Endothelial cell of umbilical vein (primary cell): Measurements from ENCODE around the gene GPALPP1. TPM values are rescaled to one million over a fixed set of nuclear protein-coding genes. Genes with fewer than 3 reads are reported as not detected.

Source experiments
- BruUV-seq: library from RNA; stranded (reverse); fragments of 400-500 nt; replicated peaks from 2 replicates; lab custom pipeline; 2021; lab: Mats Ljungman, UMichigan
- CTCF ChIA-PET: fragments of 300-600, 350-600 bp; sonication (Branson Sonifier 250); formaldehyde crosslinking; loops from one replicate; lab custom pipeline; 2021; ENCODE audit warnings: antibody characterized with exemption, inconsistent platforms; lab: Charles Lee
- POLR2A ChIA-PET: fragments of 300-600, 350-600 bp; sonication (Branson Sonifier 250); formaldehyde crosslinking; loops from one replicate; lab custom pipeline; 2021; ENCODE audit warnings: antibody characterized with exemption, inconsistent platforms; lab: Charles Lee
- DNase-seq: peaks from one replicate; pipeline ENCODE4 v3.0.0-alpha.2; 2011; ENCODE audit warnings: low read depth, low spot score
- FAIRE-seq: peaks from 2 replicates; lab custom pipeline; 2011; peaks lifted over from hg19 to GRCh38; lab: Jason Lieb, UNC
- H2AFZ ChIP-seq: 2 replicates; pipeline ENCODE4 v1.6.0; 2012; ENCODE audit warnings: low read depth, low read length, control low read depth, inconsistent platforms
- H3K27ac ChIP-seq: 2 replicates; pipeline ENCODE4 v1.5.1; 2011; ENCODE audit warnings: low read depth, mild to moderate bottlenecking, control low read depth, low read length, moderate library complexity; ENCODE audit not compliant: insufficient read depth
- H3K27me3 ChIP-seq, 2 experiments: 2 replicates each; pipeline versions ENCODE4 v1.6.0 to v1.6.1; 2011; ENCODE audit warnings: low read length in 2 of 2, mixed read lengths in 1 of 2; ENCODE audit not compliant: control insufficient read depth in 2 of 2, insufficient read depth in 2 of 2
- H3K36me3 ChIP-seq, 2 experiments: 2 replicates in 1 of 2; 3 replicates in 1 of 2; pipeline ENCODE4 v1.5.1; 2011; ENCODE audit warnings: low read length in 2 of 2, mild to moderate bottlenecking in 1 of 2, moderate library complexity in 1 of 2; ENCODE audit not compliant: control insufficient read depth in 2 of 2, insufficient read depth in 2 of 2; ENCODE audit errors: extremely low read depth in 1 of 2
- H3K4me1 ChIP-seq: 3 replicates; pipeline ENCODE4 v1.5.1; 2011; ENCODE audit warnings: mild to moderate bottlenecking, low read length; ENCODE audit not compliant: control insufficient read depth, insufficient read depth; ENCODE audit errors: extremely low read depth
- H3K4me2 ChIP-seq: 2 replicates; pipeline ENCODE4 v1.6.1; 2011; ENCODE audit warnings: low read length, control low read depth, mixed read lengths; ENCODE audit not compliant: insufficient read depth
- H3K4me3 ChIP-seq, 3 experiments: fragments of 200-600 bp in 1 of 3; sonication (generic), shearing (Covaris generic) in 1 of 3; replicated peaks in 1 of 3; 2 replicates each; pipeline ENCODE4 v1.5.1; 2011 to 2016; ENCODE audit warnings: control low read depth in 3 of 3, low read length in 3 of 3, mild to moderate bottlenecking in 2 of 3, inconsistent platforms in 1 of 3, low read depth in 1 of 3, moderate library complexity in 1 of 3; ENCODE audit not compliant: insufficient read depth in 1 of 3
- H3K79me2 ChIP-seq: 2 replicates; pipeline ENCODE4 v1.6.0; 2012; ENCODE audit warnings: low read length, inconsistent platforms; ENCODE audit not compliant: control insufficient read depth, insufficient read depth
- H3K9ac ChIP-seq: replicated peaks from 2 replicates; pipeline ENCODE3; 2011; ENCODE audit warnings: low read length, control low read depth; ENCODE audit not compliant: insufficient read depth; ENCODE audit errors: extremely low read depth
- H3K9me1 ChIP-seq: replicated peaks from 3 replicates; pipeline ENCODE4 v1.6.0; 2011; ENCODE audit warnings: mild to moderate bottlenecking, low read length; ENCODE audit not compliant: control insufficient read depth, insufficient read depth; ENCODE audit errors: extremely low read depth
- H3K9me3 ChIP-seq: replicated peaks from 2 replicates; pipeline ENCODE4 v1.5.1; 2012; ENCODE audit warnings: low read length, inconsistent platforms; ENCODE audit not compliant: control insufficient read depth, insufficient read depth
- H4K20me1 ChIP-seq: replicated peaks from 2 replicates; pipeline ENCODE3; 2011; ENCODE audit warnings: mild to moderate bottlenecking, low read length; ENCODE audit not compliant: control insufficient read depth, insufficient read depth; ENCODE audit errors: extremely low read depth
- FOS ChIP-seq: IDR thresholded peaks from 2 replicates; pipeline ENCODE4 v1.6.1; 2011; ENCODE audit warnings: mild to moderate bottlenecking, low read length, moderate library complexity, borderline replicate concordance; ENCODE audit not compliant: insufficient read depth
- MYC ChIP-seq: IDR thresholded peaks from one replicate; pipeline ENCODE4 v1.6.1; 2011; ENCODE audit warnings: mild to moderate bottlenecking, low read depth, low read length
- dilution Hi-C: fragments of 300-500 bp; cut with MboI; formaldehyde crosslinking; loops from one replicate; pipeline ENCODE4 v1.15.0; 2019; ENCODE audit warnings: low sequenced_read_pairs; ENCODE audit not compliant: extremely low pct_ligation_motif_present
- intact Hi-C: fragments of 100-400 bp; cut with micrococcal nuclease; formaldehyde crosslinking; loops from one replicate; pipeline ENCODE4 v1.10.0; 2022
- polyA plus RNA-seq, 4 experiments: library from polyadenylated mRNA; depleted of rRNA in 3 of 4; stranded (reverse) in 3 of 4; unstranded in 1 of 4; fragments of >200 nt; gene quantifications; 2 replicates each; pipeline versions ENCODE4 v1.2.1 to v1.2.3, GENCODE V29; 2011 to 2012; ENCODE audit warnings: missing spikeins in 1 of 4
- total RNA-seq: library from RNA; stranded (reverse); gene quantifications from 2 replicates; pipeline ENCODE4 v1.2.3, GENCODE V29; 2021

Gene GPALPP1
- total and polyA plus RNA-seq, 2 donors (not counting 3 experiments of a cell fraction or from before 2014, with no cell fraction given) = 8.5 to 28.2 TPM

DNA sequence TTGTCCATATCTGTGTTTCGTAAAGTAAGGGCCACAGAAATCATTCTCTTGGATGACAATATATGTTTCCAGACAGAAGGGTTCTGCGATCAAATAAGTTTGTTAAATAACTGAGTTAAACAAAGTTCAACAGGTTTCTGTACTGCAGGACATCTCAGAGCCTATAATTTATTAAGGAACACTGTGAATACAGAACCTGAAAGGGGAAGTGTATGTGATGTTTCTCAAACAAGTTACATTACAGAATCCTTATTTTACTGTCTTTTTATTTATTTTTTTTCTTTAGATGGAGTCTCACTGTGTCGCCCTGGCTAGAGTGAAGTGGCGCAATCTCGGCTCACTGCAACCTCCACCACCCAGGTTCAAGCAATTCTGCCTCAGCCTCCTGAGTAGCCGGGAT is 75.6 kb downstream of the GPALPP1 start:
- ChIA-PET CTCF (no interaction called here), POLR2A (no interaction called here)
- H4K20me1 ChIP-seq = no peaks in the 10 kb centered on the region
- H3K27me3 ChIP-seq = peaks cover 5 to 7% of the 10 kb centered on the region in 2 experiments
- no peaks in the 10 kb centered on the region for H3K9me1 ChIP-seq
- DNase-seq = no peak
- dilution Hi-C loops (no loop called here), intact Hi-C loops (no loop called here)
- no peak overlapping the region for H2AFZ ChIP-seq
- no TSS peak for BruUV-seq
- H3K27ac ChIP-seq = no peak overlapping the region
- no peak overlapping the region for H3K9ac ChIP-seq
- no peaks in the 10 kb centered on the region for H3K36me3 ChIP-seq
- TF ChIP-seq MYC = no peak
- FAIRE-seq = no peak
- no peaks in the 10 kb centered on the region for H3K4me1 ChIP-seq
- no peaks in the 10 kb centered on the region for H3K79me2 ChIP-seq
- H3K4me2 ChIP-seq = no peak overlapping the region
- H3K4me3 ChIP-seq = no peak overlapping the region
- H3K9me3 ChIP-seq = no peaks in the 10 kb centered on the region

DNA sequence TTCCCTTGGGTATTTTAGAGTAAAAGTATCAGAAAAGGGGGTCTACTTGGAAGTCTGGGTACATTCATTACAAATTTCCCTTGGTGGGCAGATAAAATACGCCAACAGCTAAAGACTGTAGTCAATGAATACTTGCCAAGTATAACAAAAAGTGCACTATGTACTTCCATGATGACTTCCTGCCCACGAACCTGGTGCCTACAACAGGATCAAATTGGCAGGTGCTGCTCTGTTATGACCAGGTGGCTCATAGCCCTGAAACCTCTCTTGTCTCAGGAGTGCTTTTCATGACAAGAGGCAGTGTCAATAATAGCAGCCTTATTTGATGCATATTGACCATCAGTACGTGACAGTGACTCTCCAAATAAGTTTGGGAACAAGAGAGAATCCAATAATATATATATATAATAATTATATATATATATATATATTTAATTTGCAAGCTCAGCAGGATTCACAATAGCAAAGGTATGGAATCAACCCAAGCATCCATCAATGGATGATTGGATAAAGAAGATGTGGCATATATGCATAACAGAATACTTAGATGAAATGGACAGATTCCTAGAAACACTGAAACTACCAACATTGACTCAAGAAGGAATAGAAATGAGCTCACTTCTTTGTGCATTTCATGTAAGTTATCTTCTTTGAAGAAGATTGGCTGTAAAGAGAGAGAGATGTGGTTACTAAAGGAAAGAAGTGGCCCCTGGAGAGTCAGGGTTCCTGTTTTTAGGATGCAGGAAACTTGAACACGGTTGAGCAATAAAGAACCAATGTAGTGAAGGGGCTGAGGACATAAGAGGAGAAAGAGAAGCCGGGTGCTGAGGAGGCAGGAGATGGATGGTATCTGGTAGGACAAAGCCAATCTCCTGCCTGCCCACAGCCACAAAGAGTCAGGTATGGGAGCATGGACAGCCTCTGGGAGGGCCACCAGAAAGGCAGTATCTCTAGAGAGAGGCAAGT is 79.0 kb downstream of the GPALPP1 start:
- H3K27ac ChIP-seq = no peak overlapping the region
- DNase-seq (no peak), FAIRE-seq (no peak)
- H3K9ac ChIP-seq = no peak overlapping the region
- H3K27me3 ChIP-seq = peaks cover 4 to 5% of the 10 kb centered on the region in 2 experiments
- BruUV-seq = no TSS peak
- dilution Hi-C loops (no loop called here), intact Hi-C loops (no loop called here)
- no peak overlapping the region for H3K4me3 ChIP-seq
- no peaks in the 10 kb centered on the region for H3K4me1 ChIP-seq
- ChIA-PET POLR2A (no interaction called here), CTCF (interaction anchor here (1.2 kb wide), 1 partner anchor 34 kb away, joined by 3 read pairs; no protein-coding TSS in a partner anchor)
- H2AFZ ChIP-seq = no peak overlapping the region
- no peaks in the 10 kb centered on the region for H3K9me1 ChIP-seq
- no peak overlapping the region for H3K4me2 ChIP-seq
- no peaks in the 10 kb centered on the region for H3K36me3 ChIP-seq
- TF ChIP-seq FOS = no peak
- H3K9me3 ChIP-seq = no peaks in the 10 kb centered on the region
- no peaks in the 10 kb centered on the region for H4K20me1 ChIP-seq
- no peaks in the 10 kb centered on the region for H3K79me2 ChIP-seq
